SIG-M5 treated with dmso at 0.1 percent for 504 hours (cell line): Measurements from ENCODE around the gene C11orf86.

Experiments
- DNase-seq: peaks from one replicate; lab custom pipeline; 2025; ENCODE audit not compliant: unreplicated experiment; lab: John Stamatoyannopoulos, UW

The C11orf86 gene

DNA sequence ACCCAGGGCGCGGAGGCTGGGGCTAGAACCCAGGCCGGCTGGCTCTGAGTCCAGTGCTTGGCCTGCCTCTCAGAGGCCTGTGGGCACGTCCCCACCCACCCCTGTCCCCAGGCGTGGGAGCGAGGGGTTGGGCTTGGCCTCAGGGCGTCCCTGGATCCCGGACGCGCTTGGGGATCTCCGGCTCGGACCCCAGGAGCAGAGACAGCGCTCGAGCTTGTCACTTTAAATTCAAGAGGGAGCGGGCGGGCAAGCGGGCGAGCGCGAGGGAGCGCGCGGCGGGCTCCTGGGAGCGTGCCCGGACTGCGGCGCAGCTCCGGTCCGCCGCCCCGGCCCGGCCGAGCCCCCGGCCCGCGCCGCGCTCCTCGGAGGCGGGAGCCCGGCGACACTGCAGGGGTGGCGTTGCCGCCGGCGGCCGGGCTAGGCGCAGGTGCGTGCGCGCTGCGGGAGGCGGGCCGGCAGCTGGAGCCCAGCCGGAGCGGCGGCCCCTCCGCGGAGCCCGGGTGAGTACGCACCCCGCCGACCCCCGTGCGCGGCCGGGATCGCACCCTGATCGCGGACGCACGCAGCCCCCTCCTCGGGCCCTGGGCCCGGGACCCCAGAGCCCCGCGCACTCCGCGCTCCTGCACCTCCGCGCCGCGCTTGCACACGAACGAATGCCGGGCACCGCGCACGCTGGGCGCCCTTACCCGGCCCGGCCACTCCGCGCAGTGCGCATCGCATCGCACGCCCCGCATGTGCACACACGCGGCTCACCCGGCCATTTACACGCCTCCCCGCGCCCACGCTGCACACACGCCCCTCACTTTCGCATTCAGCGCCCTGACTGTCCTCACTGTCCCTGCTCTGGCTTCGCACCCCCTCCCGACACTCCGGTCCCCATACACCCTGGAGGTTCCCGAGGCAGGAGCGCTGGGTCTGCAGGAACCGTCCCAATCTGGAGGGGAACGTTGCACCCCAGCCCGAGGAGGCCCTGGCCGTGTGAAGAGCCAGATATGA is 48.2 kb downstream of the C11orf86 start, which contains the start of gene SYT12:
Gene SYT12, plus strand, starts transcription at position 174 of the 996 bp plus-strand sequence. CDS start 7,011 bp downstream, outside the sequence.
- DNase-seq: no peak

DNA sequence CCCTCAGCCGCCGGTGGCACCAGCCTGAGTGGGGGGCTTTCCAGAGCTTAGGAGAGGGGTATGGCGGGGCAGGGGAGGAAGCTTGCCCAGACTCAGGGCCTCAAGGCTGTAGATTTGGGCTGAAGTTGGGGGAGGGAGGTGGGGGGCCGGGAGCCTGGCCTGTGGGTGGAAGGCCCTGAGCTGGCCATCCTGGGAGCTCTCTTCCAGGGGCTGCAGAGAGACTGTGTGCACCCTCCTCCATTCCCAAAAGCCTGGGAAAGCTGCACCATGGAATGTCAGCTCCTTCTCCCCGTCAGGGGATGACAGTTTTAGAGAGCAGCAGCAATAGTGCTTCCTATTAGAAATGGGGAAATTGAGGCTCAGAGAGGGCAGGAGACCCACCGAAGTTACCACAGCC is 48.9 kb downstream of the C11orf86 start:
- DNase-seq: no peak

- peak; percentile 16 for DNase-seq
These were observed 49.3 kb downstream of the C11orf86 start for GRCh38 chr11:67024410-67024809.

GRCh38 chr11:67024966-67025365 is 49.9 kb downstream of the C11orf86 start:
- DNase-seq: no peak

DNA sequence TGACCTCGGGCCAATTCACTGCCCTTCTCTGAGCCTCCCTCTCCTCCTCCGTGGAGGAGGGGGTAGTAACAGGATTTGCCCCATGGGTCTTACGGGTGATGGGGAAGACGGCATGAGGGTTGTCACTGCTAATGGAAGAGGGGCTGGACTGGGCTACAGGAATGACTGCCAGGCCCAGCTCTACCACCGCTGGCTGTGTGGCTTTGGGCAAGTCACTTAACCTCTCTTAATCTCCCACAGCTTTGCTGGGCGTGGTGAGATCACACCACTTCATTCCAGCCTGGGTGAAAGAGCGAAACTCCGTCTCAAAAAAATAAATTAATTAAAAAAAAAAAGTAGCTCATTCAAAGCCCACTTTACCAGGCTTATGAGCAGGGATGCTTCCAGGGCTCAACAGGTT is 50.6 kb downstream of the C11orf86 start:
- DNase-seq: no peak
